ENCODE results near the gene MBD4.

DNA sequence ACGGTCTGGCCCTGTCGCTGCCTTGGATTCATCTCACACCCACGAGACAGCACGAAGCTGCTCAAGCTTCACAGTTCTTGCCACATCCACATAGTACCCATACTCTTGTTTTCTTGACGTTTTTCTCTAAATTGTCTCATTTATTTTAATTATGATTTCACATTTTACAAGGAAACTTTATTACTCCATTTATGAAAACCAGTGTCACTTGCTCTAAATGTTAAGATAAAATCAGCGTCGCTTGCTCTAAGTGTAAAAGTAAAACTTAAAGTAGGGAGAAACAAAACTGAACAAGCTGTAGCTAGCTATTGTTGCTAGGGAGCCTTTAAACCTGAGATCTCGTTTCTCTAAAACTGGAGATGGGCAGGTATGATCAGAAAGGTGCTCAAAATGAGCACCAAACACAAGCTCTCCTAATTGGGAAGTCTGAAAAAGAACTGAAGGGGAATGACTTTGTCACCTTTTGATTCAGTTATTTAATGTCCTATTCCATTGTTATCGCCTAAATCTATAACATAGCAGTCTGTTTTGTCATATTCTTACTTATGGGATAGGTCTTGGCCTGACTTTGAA is 956 bp upstream of the MBD4 start:
- TF ChIP-seq, protein P1, sequence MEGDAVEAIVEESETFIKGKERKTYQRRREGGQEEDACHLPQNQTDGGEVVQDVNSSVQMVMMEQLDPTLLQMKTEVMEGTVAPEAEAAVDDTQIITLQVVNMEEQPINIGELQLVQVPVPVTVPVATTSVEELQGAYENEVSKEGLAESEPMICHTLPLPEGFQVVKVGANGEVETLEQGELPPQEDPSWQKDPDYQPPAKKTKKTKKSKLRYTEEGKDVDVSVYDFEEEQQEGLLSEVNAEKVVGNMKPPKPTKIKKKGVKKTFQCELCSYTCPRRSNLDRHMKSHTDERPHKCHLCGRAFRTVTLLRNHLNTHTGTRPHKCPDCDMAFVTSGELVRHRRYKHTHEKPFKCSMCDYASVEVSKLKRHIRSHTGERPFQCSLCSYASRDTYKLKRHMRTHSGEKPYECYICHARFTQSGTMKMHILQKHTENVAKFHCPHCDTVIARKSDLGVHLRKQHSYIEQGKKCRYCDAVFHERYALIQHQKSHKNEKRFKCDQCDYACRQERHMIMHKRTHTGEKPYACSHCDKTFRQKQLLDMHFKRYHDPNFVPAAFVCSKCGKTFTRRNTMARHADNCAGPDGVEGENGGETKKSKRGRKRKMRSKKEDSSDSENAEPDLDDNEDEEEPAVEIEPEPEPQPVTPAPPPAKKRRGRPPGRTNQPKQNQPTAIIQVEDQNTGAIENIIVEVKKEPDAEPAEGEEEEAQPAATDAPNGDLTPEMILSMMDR (IDR thresholded peaks at IDR 0.05), result no peak
- no peak for TF ChIP-seq ZFX (IDR thresholded peaks at IDR 0.05; ENCODE audit: borderline replicate concordance)
